Stimulated activated CD8-positive, alpha-beta memory T cell treated with anti-CD3 and anti-CD28 coated beads, Interleukin-4, amount 100 ng/mL, for 4 hours (primary cell): ENCODE data around the gene RAD9B.
"Not testable (repeated sequence)": the region's sequence is repeated elsewhere in the genome, so short reads cannot be mapped to it uniquely, and the experiment has no call there.

Experiments used
- DNase-seq, 2 donors: peaks; one replicate each; pipeline ENCODE4 v3.0.0-alpha.2; 2020; ENCODE audit warnings: low read depth in 2 of 2, low spot score in 1 of 2

The RAD9B gene

GRCh38 chr12:110520876-110521712 lies 19.0 kb downstream of the RAD9B start:
- DNase-seq: not testable (repeated sequence)

- no peak for DNase-seq
Measured at GRCh38 chr12:110528277-110528839, 26.2 kb downstream of the RAD9B start.

- DNase-seq: no peak
Measured at GRCh38 chr12:110530511-110530910, 28.4 kb downstream of the RAD9B start.

- no peak for DNase-seq
Measured at GRCh38 chr12:110531741-110532333, 29.7 kb downstream of the RAD9B start.

GRCh38 chr12:110532644-110533043 lies 30.5 kb downstream of the RAD9B start:
- no peak for DNase-seq

GRCh38 chr12:110533607-110534006 lies 31.5 kb downstream of the RAD9B start:
- DNase-seq: no peak

GRCh38 chr12:110534811-110535210 lies 32.7 kb downstream of the RAD9B start:
- DNase-seq: no peak

GRCh38 chr12:110536834-110537604 lies 34.9 kb downstream of the RAD9B start:
- DNase-seq: no peak

- no peak for DNase-seq
Measured at GRCh38 chr12:110537605-110538409, 35.7 kb downstream of the RAD9B start.

GRCh38 chr12:110538869-110539622 lies 36.9 kb downstream of the RAD9B start:
- no peak for DNase-seq

GRCh38 chr12:110540048-110540447 lies 37.9 kb downstream of the RAD9B start:
- no peak for DNase-seq

GRCh38 chr12:110543252-110543959 lies 41.3 kb downstream of the RAD9B start:
- no peak for DNase-seq

- DNase-seq: no peak
Measured at GRCh38 chr12:110543965-110544364, 41.8 kb downstream of the RAD9B start.

GRCh38 chr12:110545259-110545658 lies 43.1 kb downstream of the RAD9B start:
- not testable (repeated sequence) for DNase-seq

GRCh38 chr12:110545812-110546211 lies 43.7 kb downstream of the RAD9B start:
- no peak for DNase-seq

GRCh38 chr12:110546339-110546738 lies 44.2 kb downstream of the RAD9B start:
- DNase-seq: no peak

GRCh38 chr12:110547090-110547489 lies 45.0 kb downstream of the RAD9B start:
- DNase-seq: no peak

GRCh38 chr12:110548678-110549077 lies 46.5 kb downstream of the RAD9B start:
- DNase-seq: no peak

GRCh38 chr12:110549716-110550115 lies 47.6 kb downstream of the RAD9B start:
- no peak for DNase-seq
